ENCODE measurements around the gene LNX2. TPM values are rescaled to one million over a fixed set of nuclear protein-coding genes. Genes with fewer than 3 reads are reported as not detected.

Gene LNX2
- polyA plus RNA-seq, 3 donors: 12.3 to 12.9 (median 12.6) TPM

- DNase-seq (ENCODE audit: low read depth in 3 of 3, low spot score in 2 of 3): no peak
Measured at GRCh38 chr13:27516103-27516502, 104.2 kb downstream of the LNX2 start.

- no peak for DNase-seq (ENCODE audit: low read depth in 3 of 3, low spot score in 2 of 3)
Measured at GRCh38 chr13:27510082-27510481, 110.2 kb downstream of the LNX2 start.

GRCh38 chr13:27508802-27509201, 111.5 kb downstream of the LNX2 start:
- no peak for DNase-seq (ENCODE audit: low read depth in 3 of 3, low spot score in 2 of 3)

DNA sequence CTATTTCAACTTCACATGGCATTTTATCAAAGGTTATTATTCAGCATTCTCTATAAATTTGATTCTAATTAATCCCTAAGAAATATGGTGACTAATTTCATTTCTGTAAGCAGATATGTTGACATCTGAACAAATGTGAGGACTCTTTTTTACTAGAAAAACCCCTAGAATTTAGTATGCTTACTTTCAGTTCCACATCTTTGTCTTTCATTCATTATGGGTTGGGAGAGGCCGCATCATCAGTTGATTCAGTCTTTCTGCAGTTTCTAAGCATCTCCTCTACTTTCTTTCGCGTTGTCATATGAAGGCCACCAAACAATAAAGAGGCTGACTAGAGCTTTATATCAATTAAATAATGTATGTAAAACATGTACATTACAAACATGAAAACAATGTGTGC, 114.5 kb downstream of the LNX2 start:
- no peak for DNase-seq (ENCODE audit: low read depth in 3 of 3, low spot score in 2 of 3)

- no peak for DNase-seq (ENCODE audit: low read depth in 3 of 3, low spot score in 2 of 3)
Measured at GRCh38 chr13:27504868-27505194, 115.5 kb downstream of the LNX2 start.

GRCh38 chr13:27504128-27504867, 116.0 kb downstream of the LNX2 start:
- DNase-seq (ENCODE audit: low read depth in 3 of 3, low spot score in 2 of 3): no peak

- DNase-seq (ENCODE audit: low read depth in 3 of 3, low spot score in 2 of 3): no peak
Measured at GRCh38 chr13:27500806-27501534, 119.4 kb downstream of the LNX2 start.

- no peak for DNase-seq (ENCODE audit: low read depth in 3 of 3, low spot score in 2 of 3)
Measured at GRCh38 chr13:27497563-27498230, 122.6 kb downstream of the LNX2 start.

DNA sequence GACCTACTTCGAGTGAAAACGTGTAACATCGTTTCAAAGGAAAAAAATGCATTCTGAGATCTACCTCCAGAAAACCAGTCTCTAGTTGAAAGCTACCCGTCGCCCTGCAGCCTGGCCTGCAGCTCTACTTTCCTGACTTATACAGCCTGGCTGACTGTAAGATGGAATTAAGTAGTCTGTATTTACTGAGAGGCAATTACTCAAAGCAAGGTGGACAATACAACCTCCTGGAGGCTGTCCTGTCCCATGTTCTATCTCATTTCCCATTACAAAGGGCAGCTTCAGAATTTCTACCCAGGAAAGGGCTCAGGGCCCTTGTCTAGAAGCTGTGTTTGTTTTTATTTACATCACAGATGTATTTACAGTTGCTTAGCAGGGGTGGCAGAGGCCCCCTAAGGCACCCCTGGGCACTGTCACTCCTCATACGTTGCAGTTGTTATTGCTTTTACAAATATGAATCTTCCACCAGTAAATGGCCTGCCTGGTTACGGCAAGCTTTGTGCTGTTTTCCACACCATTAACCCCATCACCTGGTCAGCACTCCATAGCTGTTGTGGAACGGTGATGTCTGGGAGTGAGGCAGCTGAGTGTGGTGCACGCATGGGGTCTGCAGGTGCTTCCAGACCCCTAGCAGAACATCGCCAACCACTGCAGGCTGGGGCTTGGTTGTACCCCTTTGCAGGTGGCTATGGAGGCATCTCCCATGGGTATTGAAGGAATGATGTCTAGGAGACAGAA, 123.6 kb downstream of the LNX2 start:
- DNase-seq (ENCODE audit: low read depth in 3 of 3, low spot score in 2 of 3): no peak

DNA sequence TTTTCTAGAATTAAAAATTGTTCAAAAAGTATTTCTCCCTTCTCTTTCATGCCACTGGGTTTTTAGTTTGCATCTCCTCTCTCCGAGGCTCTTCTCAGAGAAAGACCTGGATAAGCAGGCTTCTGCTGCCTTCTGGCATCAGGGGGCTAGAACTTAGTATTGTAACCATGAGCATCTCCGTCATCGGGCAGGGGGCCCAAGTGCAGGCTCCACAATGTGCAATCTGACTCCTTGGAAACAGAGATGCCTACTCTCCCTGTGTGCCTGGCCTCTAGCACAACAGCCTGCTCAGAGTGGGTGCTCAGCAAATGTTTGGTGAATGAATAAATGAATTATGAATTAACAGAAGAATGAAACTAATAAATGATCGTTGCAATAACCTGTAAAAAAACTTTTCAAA, 124.3 kb downstream of the LNX2 start:
- no peak for DNase-seq (ENCODE audit: low read depth in 3 of 3, low spot score in 2 of 3)

Other genes starting within 250 kb of the LNX2 start
- 10 to 100 TPM; 89.1 to 98.2 (median 92.8) TPM for gene GTF3A, start 195.9 kb downstream of the LNX2 start, polyA plus RNA-seq (ENCODE audit: insufficient read length in 3 of 3)
- 10 to 100 TPM; 83.0 to 89.4 (median 85.4) TPM for gene MTIF3, start 170.0 kb downstream of the LNX2 start, polyA plus RNA-seq (ENCODE audit: insufficient read length in 3 of 3)
- gene POLR1D, start 1.4 kb upstream of the LNX2 start, polyA plus RNA-seq (ENCODE audit: insufficient read length in 3 of 3): 100 to 1,000 TPM; 118 to 152 (median 151) TPM
- not detected for gene GSX1, start 172.0 kb upstream of the LNX2 start, polyA plus RNA-seq (ENCODE audit: insufficient read length in 3 of 3)